Measurements from ENCODE around the gene HYAL1.

The HYAL1 gene

GRCh38 chr3:50278880-50279224, 24.5 kb downstream of the HYAL1 start, which contains the start of gene LSMEM2:
TSS of gene LSMEM2 (plus strand) at chr3:50279087. CDS start at chr3:50279114, 27 bp downstream.
- Histone ChIP-seq H3K27me3 (ENCODE audit: control insufficient read depth, insufficient read depth, low read length) (no peaks in the 10 kb centered on the region), H3K9me3 (ENCODE audit: control insufficient read depth, low read length) (no peaks in the 10 kb centered on the region), H3K27ac (no peak within 1 kb of the TSS), H2AFZ (no peak within 1 kb of the TSS), H3K4me2 (ENCODE audit: low read length) (no peak within 1 kb of the TSS), H3K79me2 (peaks cover 2% of the 10 kb centered on the region), H3K4me3 (ENCODE audit: low read depth, low read length) (no peak within 1 kb of the TSS), H3K9ac (no peak within 1 kb of the TSS), H3K36me3 (ENCODE audit: control insufficient read depth, insufficient read depth, low read length) (no peaks in the 10 kb centered on the region), H3K4me1 (peaks cover 2% of the 10 kb centered on the region)
- TF ChIP-seq CTCF (IDR thresholded peaks at IDR 0.05), result no peak

DNA sequence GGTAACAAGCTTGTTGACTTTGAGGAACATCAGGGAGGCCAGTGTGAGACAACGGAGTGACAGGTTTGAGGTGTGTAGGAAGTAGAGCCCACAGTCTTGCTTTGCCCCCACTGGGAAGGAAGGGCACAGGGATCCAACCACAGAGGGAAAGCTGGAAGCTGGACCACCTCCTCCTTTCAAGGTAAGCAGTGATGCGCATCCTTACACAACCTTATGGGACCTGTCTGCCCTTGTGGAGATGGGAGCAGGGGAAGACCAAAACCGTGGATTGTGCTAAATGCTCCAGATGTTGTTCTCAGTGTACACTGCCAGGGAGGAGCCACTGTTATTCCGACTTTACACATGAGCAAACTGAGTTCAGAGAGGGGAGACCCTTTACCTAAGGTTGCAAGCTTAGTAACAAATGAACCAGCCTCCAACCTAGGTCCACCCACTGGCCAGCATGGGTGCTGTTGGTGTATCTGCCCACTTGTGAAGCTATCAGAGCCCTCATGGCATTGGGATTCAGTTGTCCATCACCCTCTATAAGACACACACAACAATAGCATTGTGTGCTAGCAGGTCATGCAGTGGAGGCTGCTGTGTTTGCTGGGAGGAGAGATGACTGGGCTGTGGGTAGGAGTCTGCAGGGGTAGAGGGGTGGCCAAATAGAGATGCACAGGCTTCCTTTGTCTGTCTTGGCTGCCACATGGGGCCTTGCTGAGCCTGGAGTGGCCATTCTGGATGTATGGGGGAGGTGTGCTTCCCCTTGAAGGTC, 25.1 kb downstream of the HYAL1 start:
- Histone ChIP-seq H3K27ac (no peak overlapping the region), H3K27me3 (ENCODE audit: control insufficient read depth, insufficient read depth, low read length) (no peaks in the 10 kb centered on the region), H3K9me3 (ENCODE audit: control insufficient read depth, low read length) (no peaks in the 10 kb centered on the region), H3K4me3 (ENCODE audit: low read depth, low read length) (no peak overlapping the region), H3K79me2 (peaks cover 3% of the 10 kb centered on the region), H2AFZ (no peak overlapping the region), H3K9ac (no peak overlapping the region), H3K4me1 (peaks cover 4% of the 10 kb centered on the region), H3K4me2 (ENCODE audit: low read length) (no peak overlapping the region), H3K36me3 (ENCODE audit: control insufficient read depth, insufficient read depth, low read length) (no peaks in the 10 kb centered on the region)
- no peak for TF ChIP-seq CTCF (IDR thresholded peaks at IDR 0.05)

DNA sequence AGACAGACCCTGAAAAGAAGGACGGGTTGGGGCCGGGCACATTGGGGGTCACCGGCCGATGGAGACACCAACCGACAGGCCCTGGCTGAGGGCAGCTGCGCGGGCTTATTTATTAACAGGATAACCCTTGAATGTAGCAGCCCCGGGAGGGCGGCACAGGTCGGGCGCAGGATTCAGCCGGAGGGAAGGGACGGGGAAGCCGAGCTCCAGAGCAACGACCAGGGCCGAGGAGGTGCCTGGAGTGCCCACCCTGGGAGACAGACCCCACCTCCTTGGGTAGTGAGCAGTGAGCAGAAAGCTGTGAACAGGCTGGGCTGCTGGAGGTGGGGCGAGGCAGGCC, 26.6 kb downstream of the HYAL1 start:
- Histone ChIP-seq H3K9ac (no peak overlapping the region), H3K4me1 (peaks cover 18% of the 10 kb centered on the region), H3K27me3 (ENCODE audit: control insufficient read depth, insufficient read depth, low read length) (no peaks in the 10 kb centered on the region), H3K9me3 (ENCODE audit: control insufficient read depth, low read length) (no peaks in the 10 kb centered on the region), H3K36me3 (ENCODE audit: control insufficient read depth, insufficient read depth, low read length) (no peaks in the 10 kb centered on the region), H3K27ac (no peak overlapping the region), H3K79me2 (peaks cover 3% of the 10 kb centered on the region), H3K4me3 (ENCODE audit: low read depth, low read length) (no peak overlapping the region), H3K4me2 (ENCODE audit: low read length) (no peak overlapping the region), H2AFZ (no peak overlapping the region)
- TF ChIP-seq CTCF (IDR thresholded peaks at IDR 0.05), result no peak

DNA sequence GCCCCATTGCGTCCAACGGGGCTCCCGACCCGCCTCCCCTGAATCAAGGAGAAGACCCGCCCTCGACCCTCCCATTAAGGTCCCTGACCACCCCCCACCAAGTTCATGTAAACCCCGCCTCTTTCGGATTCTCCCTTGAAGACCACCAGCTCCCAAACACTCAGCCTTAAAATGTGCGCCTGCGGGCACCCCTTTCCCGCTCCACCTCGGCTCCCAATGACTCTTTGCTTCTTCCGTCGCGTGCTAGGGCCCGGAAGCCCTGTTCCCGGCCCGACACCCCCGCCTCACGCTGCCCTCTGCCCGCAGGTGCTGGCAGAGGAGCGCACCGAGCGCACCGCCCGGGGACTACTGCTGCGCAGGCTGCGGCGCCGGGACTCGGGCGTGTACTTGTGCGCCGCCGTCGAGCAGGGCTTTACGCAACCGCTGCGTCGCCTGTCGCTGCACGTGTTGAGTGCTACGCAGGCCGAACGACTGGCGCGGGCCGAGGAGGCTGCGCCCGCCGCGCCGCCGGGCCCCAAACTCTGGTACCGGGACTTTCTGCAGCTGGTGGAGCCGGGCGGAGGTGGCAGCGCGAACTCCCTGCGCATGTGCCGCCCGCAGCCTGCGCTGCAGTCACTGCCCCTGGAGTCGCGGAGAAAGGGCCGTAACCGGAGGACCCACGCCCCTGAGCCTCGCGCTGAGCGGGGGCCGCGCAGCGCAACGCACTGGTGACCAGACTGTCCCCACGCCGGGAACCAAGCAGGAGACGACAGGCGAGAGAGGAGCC, 27.2 kb downstream of the HYAL1 start:
- TF ChIP-seq CTCF (IDR thresholded peaks at IDR 0.05), result no peak
- no peak overlapping the region for H3K9ac ChIP-seq
- H3K79me2 ChIP-seq, result peaks cover 5% of the 10 kb centered on the region
- peaks cover 23% of the 10 kb centered on the region for H3K4me1 ChIP-seq
- no peak overlapping the region for H2AFZ ChIP-seq
- no peak overlapping the region for H3K4me2 ChIP-seq (ENCODE audit: low read length)
- no peak overlapping the region for H3K4me3 ChIP-seq (ENCODE audit: low read depth, low read length)
- H3K9me3 ChIP-seq (ENCODE audit: control insufficient read depth, low read length), result no peaks in the 10 kb centered on the region
- no peaks in the 10 kb centered on the region for H3K27me3 ChIP-seq (ENCODE audit: control insufficient read depth, insufficient read depth, low read length)
- H3K36me3 ChIP-seq (ENCODE audit: control insufficient read depth, insufficient read depth, low read length), result no peaks in the 10 kb centered on the region
- H3K27ac ChIP-seq, result no peak overlapping the region

All from parathyroid adenoma (tissue), 2 donors.